ENCODE measurements around the gene HIVEP3. TPM values are rescaled to one million over a fixed set of nuclear protein-coding genes. Genes with fewer than 3 reads are reported as not detected.
A peak's percentile ranks its signal among the peaks of the same experiment; 100 is the strongest.

The HIVEP3 gene
- total RNA-seq, 2 donors from 2014 or later, result 4.0 to 5.4 TPM

DNA sequence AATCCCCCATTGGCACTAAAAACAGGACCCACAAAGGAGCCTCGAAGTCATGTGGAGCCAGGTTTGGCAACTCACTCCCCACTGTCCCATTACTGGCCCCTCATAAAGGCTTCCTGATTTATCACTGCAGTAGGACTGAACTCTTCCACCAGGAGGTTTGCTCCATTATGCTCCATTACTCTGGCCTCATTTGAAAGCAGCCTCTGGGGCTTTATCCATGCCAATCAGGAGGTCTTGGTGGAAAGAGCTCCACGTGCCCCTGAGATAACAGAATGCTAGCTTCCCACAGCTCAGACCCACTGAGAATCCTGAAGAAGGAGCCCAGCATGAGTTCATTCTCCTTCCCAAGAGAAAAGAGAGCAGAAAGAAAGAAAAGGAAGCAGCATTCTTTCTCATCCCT, 76.4 kb downstream of the HIVEP3 start:
- intact Hi-C loops (cut with DNase I, micrococcal nuclease), result no loop called here
- ATAC-seq (no peak), DNase-seq (no peak)

GRCh38 chr1:41840592-41841246, 78.0 kb downstream of the HIVEP3 start:
- no peak for DNase-seq
- no peak for ATAC-seq
- intact Hi-C loops (cut with DNase I, micrococcal nuclease), result no loop called here

DNA sequence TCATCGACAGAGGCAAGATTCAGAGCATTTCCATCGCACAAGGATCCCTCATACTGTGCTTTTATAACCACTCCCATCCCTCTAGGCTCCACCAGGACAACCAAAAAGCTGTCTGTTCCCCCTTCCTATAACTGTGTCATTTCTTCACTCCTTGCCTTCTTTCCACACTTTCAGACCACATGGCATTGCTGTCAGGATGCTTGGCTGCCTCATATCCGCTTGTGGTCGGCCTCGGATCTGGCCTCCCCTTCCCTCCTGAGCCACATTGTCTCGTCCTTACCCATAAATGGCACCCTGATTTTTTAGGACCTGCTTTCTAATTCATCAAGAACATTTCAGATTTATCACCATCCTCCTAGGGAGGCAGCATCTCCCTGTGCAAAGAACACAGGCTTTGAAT, 80.5 kb downstream of the HIVEP3 start:
- no peak for ATAC-seq
- no peak for DNase-seq
- intact Hi-C loops (cut with DNase I, micrococcal nuclease), result no loop called here

DNA sequence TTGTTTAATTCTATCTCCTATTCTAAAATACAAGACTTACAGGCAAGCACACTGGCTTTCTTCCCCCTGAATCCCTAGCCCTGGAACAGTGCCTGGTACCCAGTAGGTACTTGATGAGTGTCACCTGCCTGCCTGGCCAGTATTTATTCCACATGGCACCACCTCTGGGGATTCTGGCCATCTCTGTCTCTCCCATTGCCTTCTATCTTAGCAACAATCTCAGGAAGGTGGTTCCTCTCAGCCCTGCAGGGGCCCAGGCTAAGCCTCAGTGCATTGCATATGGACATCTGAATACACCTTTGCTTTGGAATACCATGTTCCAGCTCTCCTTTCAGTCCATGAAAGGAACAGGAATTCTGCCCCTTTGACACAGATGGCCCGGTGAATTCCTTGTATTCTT, 81.0 kb downstream of the HIVEP3 start:
- intact Hi-C loops (cut with DNase I, micrococcal nuclease), result no loop called here
- DNase-seq (no peak), ATAC-seq (no peak)

DNA sequence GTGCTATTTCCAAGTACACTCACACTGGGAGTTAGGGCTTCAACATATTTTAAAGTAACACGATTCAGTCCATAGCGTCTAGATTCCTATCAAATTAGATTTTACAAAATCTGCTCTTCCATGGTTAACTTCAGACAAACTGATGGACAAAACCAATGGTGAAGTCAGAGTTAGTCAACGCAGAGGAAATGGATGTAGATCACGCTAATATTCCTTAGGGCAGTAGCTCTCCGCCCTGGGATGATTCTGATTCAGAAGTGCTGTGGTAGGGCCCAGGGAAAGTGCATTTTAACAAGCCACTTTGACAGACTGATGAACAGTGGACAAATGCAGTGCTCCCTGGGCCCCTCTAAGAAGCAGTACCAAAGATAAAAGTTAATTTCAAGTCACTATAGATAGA, 83.2 kb downstream of the HIVEP3 start:
- ATAC-seq (no peak), DNase-seq (no peak)
- intact Hi-C loops (cut with DNase I, micrococcal nuclease), result no loop called here

DNA sequence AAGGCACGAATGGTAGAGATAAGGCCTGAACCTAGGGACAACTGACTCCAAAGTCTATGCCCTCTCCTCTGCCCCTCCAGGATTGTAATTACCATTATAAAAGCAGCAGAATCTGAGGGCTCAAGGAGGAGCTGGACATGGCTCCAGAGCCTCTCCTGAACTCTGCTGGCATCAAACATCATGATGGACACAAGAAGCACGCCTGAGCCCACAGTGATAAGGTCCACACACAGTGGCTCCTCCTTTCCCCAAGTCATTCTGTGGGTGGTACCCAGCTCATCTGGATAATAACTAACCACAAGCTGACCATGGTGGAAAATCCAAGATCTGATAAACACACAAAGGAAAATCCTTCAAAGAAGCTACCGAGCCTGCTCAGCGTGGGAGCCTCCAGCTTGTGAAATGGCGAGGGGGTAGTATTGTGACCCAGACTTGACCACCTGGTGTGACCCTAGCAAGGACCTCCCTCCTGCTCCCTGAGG, 85.2 kb downstream of the HIVEP3 start:
- ATAC-seq, result no peak
- intact Hi-C loops (cut with DNase I, micrococcal nuclease), result no loop called here
- DNase-seq, result no peak

DNA sequence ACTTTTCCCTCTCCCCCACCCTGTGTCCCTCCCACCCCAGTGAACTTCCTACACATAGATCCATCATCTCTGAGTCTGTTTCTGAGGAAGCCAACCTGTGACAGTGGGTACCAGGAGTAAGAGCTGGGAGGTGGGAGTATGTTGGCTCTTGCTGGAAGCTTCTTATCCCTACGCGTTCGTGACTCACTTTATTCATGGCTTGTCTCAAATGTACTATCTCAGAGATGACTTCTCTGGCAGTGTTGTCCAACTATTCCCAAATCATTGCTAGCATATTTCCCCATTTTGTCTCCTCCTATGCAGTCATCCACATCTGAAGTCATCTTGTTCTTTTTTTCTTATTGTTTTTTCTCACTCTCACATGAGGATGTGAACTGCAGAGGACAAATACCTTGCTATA, 88.0 kb downstream of the HIVEP3 start:
- DNase-seq (no peak), ATAC-seq (no peak)
- intact Hi-C loops (cut with DNase I, micrococcal nuclease), result no loop called here

GRCh38 chr1:41827991-41828570, 90.6 kb downstream of the HIVEP3 start:
- DNase-seq (no peak), ATAC-seq (no peak)
- intact Hi-C loops (cut with DNase I, micrococcal nuclease), result no loop called here

GRCh38 chr1:41823471-41823870, 95.3 kb downstream of the HIVEP3 start:
- intact Hi-C loops (cut with DNase I, micrococcal nuclease), result no loop called here
- ATAC-seq (peak; percentile 70), DNase-seq (no peak)

- DNase-seq (peak in 1 of 2 donors; percentile 34), ATAC-seq (peak; percentile 96)
- intact Hi-C loops (cut with DNase I, micrococcal nuclease), result no loop called here
These were observed 95.9 kb downstream of the HIVEP3 start for GRCh38 chr1:41822866-41823265.

GRCh38 chr1:41819843-41820242, 98.9 kb downstream of the HIVEP3 start:
- no peak for DNase-seq
- ATAC-seq, result no peak
- intact Hi-C loops (cut with DNase I, micrococcal nuclease), result no loop called here

- DNase-seq, result no peak
- no peak for ATAC-seq
- intact Hi-C loops (cut with DNase I, micrococcal nuclease), result no loop called here
These were observed 99.7 kb downstream of the HIVEP3 start for GRCh38 chr1:41819069-41819468.

DNA sequence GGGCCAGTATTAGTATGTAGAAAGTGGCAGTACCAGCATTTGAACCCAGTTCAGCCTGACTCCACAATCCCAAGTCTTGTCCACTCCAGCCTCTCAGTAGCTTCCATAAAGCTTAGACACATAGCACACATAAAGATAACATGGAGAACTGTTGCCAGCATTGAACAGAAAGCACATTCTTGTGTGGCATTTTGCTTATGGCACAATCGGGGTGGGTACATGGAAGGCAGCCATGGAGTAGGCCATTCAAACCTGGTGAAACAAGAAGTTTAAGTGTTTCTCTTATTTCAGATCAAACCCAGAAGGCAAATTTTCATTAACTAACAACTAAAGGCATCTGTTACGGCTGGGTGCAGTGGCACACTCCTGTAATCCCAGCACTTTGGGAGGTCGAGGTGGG, 102.7 kb downstream of the HIVEP3 start:
- ATAC-seq (no peak), DNase-seq (no peak)
- intact Hi-C loops (cut with DNase I, micrococcal nuclease), result no loop called here

GRCh38 chr1:41813755-41814745, 104.7 kb downstream of the HIVEP3 start:
- ATAC-seq, result no peak
- no peak for DNase-seq
- intact Hi-C loops (cut with DNase I, micrococcal nuclease), result no loop called here

GRCh38 chr1:41813226-41813625, 105.5 kb downstream of the HIVEP3 start:
- intact Hi-C loops (cut with DNase I, micrococcal nuclease), result no loop called here
- no peak for DNase-seq
- no peak for ATAC-seq

DNA sequence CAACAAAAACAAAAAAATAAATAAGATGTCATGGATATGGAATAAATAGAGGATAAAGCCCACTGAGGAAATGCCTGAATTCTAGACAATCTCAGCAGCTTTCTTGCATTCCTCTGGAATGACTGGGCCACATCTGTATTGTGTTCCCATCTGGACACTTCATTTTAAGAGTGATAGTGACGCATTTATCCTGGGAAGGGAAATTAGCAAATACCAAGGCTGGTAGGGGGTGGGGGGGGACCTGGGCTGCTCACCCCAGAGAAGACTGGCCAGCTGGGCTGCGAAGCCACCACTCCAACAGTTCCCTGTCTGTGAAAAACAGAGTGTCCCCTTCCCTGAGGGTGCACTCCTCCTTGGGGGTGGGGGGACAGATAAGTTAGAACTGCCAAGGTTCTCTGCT, 106.3 kb downstream of the HIVEP3 start:
- intact Hi-C loops (cut with DNase I, micrococcal nuclease), result no loop called here
- no peak for ATAC-seq
- DNase-seq, result peak in 1 of 2 donors; percentile 23

DNA sequence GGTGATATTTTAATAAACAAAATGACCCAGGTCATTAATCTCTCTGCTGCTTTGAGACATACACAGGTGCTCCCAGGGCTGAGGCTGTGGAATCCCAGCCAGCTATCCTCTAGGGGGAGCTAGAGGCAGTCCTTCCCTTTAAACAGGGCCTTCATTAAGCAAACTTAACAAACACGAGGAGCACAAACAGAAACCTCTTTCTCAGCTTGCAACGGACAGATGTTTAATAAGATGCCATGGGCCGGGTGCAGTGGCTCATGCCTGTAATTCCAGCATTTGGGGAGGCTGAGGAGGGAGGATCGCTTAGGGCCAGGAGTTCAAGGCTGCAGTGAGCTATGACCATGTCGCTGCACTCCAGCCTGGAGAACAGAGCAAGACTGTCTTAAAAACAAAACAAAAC, 106.7 kb downstream of the HIVEP3 start:
- ATAC-seq, result peak; percentile 85
- intact Hi-C loops (cut with DNase I, micrococcal nuclease), result no loop called here
- DNase-seq, result peak in 1 of 2 donors; percentile 56

- no peak for DNase-seq
- ATAC-seq, result no peak
- intact Hi-C loops (cut with DNase I, micrococcal nuclease), result no loop called here
These were observed 107.5 kb downstream of the HIVEP3 start for GRCh38 chr1:41811051-41811795.

DNA sequence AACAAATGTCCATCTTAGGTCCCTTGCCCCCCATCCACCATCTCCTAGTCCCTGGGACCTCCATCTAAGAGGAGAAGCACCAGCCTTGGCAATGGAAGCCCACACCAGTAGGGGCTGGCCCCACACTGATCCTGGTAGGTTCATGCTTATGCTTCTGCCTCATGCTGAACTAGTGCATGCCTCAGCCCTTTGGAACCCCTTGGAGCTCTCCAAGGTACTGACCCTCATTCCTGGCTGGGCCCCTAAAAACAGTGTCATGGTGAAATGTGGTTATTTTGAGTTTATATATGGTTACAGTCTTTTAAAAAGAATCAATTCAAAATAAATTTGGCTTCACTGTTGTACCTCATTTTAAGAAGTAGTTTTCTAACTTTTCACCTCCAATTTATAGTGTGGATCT, 108.3 kb downstream of the HIVEP3 start:
- ATAC-seq (no peak), DNase-seq (no peak)
- intact Hi-C loops (cut with DNase I, micrococcal nuclease), result no loop called here
